Amniotic epithelial cell (primary cell): Measurements from ENCODE around the gene USB1.
A peak's percentile ranks its signal among the peaks of the same experiment; 100 is the strongest.

Source experiments
- DNase-seq: peaks from one replicate; pipeline ENCODE4 v3.0.0-alpha.2; 2010; ENCODE audit warnings: low read depth

Gene USB1, protein sequence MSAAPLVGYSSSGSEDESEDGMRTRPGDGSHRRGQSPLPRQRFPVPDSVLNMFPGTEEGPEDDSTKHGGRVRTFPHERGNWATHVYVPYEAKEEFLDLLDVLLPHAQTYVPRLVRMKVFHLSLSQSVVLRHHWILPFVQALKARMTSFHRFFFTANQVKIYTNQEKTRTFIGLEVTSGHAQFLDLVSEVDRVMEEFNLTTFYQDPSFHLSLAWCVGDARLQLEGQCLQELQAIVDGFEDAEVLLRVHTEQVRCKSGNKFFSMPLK

DNA sequence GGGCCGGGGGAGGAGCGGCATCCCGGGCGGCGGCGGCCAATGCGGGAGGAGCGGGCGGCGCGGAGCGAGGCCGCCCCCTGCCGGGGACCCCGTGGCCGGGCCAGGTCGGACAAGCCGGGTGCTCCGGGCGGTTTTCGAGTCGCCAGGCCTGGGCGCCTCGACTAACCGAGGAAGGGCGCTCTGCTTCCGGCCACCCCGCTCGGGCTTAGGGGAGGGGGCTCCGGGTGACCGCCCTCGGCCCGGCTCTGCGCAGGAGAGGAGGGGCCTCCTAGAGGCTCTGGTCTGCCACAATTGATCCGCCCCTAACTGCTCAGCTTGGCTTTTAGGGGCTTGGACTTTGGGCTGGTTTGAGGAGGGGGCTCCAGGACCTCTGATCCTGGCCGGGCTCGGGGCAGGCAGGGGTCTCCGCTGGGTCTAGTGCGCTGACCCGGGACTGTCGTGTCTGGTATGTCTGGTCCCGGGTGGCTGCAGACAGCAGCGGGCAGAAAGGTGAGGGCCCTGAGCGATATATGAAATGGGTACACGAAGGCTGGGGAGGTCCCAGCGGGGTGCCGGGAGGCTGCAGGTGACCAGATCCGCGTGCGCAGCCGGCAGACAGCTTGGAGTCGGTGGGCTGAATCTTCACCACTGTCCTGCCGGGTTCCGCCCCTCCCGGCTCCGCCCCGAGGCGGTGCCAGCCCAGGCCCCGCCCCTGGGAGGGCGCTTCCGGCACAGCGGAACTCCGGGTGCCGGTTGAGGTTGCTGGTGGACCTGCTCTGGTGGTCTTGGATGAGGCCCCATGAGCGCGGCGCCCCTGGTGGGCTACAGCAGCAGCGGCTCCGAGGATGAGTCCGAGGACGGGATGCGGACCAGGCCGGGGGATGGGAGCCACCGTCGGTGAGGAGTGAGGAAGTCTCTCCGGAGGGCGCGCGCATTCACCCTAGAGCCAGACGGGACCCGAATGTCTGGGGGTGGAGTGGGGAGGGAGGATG, at the start of gene USB1:
TSS of gene USB1 (plus strand) at position 702 of the 971 bp plus-strand sequence. CDS start at position 779, 77 bp downstream.
- DNase-seq, result peak; percentile 77

DNA sequence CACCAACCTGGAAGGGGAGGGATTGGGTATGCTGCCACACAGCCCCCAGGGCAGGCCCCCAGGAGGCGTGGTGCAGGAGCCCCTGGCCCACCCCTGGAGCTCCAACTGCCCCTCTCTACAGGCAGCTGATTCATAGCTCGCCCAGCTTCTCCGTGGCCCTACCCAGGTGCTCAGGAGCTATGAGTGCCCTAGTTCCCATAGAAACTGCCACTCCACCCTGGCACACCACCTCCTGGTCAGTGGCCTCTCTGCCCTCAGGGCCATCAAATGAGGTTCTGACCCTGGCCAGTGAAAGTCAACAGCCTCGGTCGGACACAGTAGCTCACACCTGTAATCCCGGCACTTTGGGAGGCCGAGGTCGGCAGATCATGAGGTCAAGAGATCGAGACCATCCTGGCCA, 48.3 kb upstream of the USB1 start:
- no peak for DNase-seq

DNA sequence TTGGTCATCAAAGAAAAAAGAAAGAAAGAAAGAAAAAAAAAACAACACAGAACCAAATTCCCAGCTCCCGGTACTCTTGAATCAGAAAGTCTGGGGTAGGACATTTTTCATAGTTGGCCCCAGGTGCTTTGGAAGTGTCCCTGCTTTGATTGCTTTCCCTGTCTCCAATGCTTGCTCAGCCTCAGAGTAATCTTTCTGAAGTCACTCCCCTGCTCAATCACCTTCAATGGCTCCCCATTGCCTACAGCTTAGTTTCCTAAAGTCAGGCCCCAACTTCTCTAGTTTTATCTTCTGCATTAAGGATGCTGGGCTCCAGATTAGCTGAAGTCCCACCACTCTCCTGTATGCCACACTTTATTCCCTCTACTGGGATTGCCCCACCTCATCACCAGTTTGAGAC, 47.4 kb upstream of the USB1 start:
- DNase-seq, result no peak

DNA sequence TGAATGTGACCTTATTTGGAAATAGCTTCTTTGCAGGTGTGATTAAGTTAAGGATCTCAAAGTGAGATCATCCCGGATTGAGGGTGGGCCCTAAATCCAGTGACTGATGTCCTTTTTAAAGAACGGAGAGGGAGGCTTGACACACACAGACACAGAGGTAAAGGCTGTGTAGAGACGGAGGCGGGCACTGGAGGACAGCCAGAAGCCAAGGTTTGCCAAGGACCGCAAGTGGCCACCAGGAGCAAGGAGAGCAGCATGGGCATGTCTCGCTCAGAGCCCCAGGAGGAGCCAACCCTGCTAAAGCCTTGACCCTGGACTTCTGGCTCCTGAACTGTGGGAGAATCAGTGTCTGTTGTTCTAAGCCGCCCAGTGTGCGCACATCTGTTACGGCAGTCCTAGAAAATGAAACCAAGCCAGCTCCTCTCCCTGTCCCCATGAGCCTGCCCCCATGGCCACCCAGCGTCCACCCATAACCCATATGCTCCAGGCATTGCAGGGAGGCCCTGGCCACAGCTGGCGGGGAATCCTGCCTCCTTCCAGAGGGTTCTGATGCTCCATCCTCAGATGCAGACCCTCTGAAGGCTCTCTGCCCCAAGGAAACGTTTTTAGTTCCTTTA, 45.5 kb upstream of the USB1 start:
- DNase-seq, result no peak

DNA sequence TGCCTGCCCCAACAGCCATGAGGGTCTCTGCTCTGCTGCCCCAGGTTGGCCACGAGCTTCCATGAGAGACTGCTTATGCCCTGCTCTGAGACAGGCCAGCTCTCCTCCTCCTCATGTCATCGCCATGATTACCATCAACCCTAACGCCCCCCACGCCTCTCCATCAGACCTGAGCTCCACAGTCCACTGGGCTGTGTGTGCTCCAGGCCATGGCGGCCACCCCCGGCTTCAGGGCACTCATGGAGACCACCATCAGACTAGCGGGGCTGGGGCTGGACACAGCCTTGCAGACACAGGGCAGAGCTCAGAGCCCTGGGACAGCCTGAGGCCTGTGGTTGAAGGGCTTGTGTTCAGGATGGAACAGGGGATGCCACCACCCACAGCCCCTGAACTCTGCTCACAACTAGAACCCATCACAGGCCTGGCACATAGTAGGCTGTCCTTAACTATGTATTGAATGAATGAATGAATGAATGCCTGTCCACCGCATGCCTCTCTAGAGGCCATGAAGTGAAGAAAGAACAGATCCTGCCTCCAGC, 44.9 kb upstream of the USB1 start:
- no peak for DNase-seq

DNA sequence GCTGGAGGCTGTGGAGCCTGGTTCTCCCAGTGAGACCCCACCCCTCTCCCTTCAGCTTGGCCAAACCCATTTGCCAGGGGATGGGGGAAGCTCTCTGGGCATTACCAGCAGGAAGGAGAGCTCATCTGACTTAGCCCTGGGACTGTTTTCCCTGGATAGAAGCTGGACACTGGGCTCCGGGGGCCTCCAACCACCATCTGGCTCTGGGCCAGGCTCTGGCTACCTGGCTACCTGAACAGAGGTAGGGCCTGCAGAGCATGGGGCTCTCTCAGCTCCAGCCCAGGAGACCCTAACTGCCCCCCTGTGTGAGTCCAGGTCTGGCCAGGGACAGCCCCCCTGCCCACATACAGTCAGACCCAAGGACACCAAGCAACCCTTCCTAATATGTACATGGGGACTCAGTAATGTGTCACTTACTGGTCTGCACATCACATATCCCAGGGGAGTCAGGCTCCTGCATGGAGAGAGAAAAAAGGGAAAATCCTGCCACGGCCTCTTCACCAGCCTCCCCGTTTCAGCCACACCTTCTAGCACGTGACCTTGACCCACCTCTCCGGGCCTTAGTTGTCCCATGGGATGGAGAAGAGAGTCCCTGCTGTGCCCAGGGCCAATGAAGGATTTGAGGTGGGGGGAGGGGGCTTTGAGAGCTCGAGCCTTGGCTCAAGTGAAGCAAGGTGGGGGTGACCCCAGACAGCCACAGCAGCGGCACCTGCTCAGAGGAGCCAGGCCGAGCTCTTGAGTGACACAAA, 44.1 kb upstream of the USB1 start:
- DNase-seq, result no peak

DNA sequence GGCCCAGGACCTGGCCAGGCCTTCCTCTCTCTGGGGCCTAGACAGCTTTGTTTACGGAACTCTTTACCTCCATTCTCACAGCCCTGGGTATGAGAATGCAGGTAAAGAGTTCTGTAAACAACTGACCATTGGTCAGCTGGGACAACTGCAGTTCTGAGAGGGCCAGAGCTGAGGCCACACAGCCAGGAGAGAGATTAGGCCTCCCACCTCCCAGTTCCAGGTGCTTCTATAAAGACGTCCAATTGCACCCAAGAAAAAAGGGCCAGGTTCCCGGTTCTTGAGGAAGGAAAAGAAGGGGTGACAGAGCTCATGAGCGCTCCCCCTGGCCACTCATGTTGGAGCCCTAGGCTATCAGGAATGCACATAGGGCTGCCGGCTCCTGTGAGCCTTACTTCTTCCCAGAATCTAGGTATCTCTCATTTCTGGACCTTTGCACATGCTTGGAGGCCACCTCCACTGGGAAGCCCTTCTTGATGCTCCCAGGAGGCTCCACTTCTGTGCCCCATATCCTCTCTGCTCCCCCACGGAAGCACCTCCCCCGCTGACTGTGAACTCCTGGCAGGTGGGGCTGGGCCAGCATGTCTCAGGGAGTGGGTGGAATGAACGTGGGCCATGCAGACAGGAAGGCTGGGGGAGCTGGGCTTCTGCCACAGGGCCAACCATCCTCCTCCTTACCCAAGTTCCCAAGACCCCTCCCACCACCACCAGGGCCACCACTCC, 43.4 kb upstream of the USB1 start:
- no peak for DNase-seq

DNA sequence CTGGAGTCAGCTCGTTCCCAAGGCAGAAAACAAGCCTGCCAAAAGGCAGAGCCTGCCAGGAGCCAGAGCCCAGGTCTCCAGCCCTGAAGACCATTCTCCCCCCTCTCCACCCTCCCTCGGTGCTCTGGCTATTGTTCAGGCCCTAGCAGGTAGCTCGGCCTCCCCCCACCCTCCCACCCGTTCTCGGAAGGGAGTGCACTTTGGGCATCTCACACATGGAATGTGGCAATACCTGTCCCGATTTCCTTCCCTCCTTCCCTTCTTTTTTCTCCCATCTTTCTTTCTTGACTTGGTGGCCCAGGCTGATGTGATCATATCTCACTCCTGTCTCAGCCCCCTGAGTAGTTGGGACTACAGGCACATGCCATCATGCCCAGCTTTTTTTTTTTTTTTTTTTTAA, 42.7 kb upstream of the USB1 start:
- no peak for DNase-seq

DNA sequence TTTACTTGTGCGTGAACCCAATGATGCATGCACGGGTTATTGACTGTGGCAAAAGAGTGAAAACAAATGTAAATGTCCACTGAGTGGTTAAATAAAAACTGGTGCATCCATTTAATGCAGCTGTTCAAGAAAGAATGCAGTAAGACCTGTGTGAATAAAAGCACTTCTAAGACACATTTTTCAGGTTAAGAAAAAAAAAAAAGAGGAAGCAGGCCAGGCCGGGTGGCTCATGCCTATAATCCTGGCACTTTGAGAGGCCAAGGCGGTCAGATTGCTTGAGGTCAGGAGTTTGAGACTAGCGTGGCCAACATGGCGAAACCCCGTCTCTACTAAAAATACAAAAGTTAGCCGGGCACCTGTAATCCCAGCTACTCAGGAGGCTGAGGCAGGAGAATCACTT, 42.1 kb upstream of the USB1 start:
- DNase-seq, result no peak

DNA sequence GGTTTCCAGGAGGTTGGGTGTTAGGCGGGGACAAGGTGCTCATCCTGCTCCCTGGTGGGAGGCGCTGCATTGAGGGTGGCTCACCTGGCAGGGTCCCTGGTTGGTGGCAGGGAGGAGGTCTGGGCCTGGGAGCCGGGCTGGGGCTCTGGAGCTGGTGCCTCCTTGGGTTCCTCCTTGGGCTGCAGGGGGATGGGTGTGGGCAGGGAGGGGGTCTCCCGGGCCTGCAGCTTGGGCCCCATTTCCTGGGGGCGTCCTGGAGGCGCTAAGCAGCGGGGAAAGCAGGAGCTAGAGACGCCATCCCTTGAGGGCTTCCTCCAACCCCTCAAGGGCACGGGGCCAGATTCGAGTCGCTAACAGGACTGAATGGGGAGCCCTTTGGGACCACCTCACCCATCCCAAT, 41.4 kb upstream of the USB1 start:
- DNase-seq, result no peak

DNA sequence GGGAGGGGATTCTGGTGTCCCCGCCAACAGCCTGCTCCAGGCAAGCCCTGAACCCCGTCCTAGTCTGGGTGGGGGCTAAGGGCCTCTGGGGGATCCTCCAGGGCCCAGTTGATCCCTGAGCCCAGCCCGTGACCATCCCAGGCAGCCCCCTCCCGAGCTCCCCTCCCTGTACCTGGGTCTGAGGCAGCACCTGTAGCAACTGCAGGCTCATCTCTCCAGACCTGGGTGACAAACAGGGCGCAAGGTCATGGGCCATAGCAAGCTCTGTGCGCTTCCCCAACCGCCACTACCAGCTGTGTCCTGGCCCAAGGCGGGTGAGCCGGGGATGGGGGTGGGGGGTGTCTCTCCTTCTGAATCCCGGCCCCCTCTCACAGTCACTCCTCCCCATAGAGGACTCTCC, 40.9 kb upstream of the USB1 start:
- no peak for DNase-seq

DNA sequence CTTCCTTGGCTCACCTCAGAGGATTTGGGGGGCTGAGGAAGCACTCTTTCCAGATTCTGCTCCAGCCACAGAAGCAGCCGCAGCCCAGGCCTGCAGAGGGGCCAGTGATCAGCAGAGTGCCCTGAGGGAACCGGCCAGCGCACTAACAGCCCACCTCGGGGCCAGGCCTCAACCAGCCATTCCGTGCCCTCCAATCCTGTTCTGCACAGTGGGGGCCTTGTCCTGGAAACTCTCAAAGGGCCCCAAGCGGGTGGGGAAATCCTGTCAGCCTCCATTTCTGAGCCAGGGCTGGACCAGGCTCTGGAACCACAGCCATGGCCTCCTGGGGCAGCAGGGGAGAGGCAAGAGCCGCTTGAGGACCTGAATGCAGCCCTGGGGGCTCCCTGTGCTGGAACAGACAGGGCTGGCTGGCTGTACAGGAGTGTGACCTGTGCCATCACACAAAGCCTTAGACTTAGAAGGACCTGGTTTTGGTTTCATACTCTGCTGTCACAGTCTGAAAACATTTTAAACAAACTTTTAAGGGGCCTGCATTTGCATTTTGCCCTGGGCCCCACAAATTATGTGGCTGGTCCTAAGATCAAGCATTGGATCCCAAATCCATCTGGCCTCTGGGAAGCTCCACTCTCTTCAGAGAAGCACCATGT, 40.3 kb upstream of the USB1 start:
- no peak for DNase-seq

DNA sequence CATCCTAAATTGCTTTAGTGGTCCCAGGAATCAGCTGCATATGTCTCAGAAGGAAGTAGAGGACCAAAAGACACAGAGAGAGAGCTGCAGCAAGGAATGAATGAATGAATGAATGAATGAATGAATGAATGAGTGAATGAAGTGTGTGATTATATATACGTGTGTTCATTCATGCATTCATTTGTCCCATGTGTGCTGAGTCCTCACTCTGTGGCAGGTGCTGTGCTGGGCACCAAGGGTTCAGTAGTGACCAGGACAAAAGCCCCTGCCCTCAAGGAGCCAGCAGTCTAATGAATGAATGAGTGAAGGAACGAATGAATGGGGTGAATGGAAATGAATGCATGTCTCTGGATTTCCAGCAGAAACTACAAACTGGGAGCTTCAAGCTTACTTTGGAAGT, 39.7 kb upstream of the USB1 start:
- no peak for DNase-seq

DNA sequence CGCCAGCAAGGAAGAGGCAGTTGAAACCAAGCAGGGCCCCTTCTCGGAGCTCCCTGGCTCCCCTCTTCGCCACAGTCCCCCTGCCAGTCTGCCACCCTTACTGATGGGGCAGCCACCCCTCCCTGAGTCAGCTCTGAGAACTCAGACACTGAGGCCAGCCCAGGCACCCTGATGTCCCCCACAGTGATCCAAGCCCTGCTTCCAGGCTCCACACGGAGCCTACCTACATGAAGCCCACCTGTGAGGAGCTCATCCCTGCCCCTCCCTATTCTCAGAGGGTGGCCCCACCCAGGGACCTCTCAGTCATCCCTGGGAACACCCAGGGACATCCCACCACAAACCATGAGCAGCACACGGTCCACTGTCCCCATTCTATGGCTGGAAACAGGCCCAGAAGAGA, 39.2 kb upstream of the USB1 start:
- no peak for DNase-seq

DNA sequence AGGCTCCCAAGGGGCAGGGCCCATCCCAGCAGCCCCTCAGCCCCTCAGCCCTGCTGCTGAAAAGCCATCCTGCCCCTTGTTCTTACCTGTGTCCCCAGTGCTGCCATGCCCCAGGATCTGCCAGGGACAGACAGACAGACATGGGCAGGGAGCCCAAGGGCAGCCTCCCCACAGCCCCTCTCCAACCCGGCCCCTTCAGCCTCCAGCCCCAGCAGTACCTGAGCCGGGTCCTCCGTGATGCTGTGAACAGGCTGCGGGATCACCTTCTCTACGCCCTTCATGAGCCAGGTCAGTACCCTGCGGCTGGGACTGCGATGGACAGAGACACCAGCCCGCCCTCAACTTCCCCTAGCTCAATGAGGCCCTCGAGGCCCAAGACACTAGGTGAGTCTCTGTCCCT, 38.5 kb upstream of the USB1 start:
- DNase-seq, result no peak

DNA sequence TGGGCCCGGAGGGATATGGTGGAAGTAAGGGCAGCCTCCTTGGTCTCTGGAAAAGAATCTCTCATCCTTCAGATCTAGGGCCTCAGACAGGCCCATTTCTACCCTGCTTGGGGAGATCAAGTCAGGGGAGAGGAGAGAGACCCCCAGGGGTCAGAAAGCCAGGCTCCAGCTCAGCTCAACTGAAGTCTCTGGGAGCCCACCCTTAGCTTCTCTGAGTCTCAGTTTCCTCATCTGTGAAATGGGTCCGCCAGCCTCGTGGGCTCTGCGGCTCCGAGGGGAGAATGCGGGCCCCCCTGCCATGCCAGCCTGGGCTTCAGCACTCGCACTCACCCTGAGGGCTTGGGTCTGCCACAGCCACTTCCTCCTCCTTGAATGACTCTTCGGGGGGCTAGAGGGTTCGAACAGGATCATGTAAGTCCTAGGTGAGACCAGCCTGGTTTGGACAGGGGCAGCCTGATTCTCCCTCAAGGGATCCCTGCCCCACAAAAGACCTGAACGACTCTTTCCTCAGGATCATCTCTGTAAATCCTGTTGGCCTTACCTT, 37.0 kb upstream of the USB1 start:
- DNase-seq, result no peak

DNA sequence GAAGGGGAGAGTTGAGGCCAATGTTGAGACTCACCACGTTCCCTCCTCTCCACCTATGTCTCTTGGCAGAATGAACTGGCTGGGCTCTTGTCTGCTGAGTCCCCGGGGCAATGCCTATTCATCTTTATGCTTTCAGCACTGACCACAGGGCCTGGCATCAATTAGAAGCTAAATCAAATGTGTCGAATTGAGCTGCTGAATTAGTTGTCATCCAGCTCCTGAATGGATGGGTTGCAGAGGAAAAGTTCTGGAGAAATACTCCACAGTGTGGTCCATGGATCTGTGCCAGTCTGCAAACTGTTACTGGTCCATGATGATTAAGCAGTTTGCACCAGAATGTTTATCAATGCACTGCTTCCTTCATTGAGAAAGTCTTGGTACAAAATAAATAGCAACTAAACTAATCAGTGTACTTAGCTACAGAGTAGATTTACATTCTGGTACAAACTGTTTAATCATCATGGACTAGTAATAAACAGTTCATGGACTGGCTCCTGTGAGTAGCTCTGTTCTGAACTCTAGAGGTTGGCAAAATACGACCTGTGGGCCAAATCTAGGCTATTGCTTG, 34.9 kb upstream of the USB1 start:
- DNase-seq, result peak; percentile 57

DNA sequence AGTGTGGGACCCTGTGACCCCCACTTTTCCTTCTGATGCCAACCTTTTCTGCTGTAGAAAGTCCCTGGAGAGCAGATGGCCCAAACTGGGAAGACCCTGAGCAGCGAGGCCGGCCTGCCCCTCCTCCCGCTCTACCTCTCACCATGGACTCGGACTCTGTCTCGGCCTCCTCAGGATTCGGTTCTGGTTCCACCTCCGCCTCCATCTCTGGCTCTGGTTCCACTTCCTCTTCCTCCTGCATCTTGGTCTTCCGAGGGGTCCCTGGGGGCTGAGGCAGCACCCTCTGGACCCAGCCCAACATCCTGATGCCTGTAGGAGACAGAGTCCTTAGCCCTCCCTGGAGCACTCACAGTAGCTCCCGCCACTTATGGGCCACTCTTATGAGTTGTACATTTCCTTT, 34.2 kb upstream of the USB1 start:
- no peak for DNase-seq

DNA sequence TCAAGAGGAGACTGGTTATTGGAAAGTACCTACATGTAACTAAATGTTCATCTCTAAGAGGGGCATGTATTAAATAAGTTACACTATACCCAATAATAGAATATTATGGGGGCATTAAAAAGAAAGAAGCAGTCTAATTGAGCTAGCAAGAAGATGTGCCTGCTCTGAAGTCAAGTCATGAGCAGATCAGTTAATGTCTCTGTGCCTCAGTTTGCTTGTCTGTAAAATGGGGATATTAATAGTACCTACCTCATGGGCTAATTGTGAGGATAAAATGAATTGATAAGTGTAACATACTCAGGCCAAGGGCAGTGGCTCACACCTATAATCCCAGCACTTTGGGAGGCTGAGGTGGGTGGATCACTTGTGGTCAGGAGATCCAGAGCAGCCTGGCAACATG, 33.3 kb upstream of the USB1 start:
- no peak for DNase-seq

DNA sequence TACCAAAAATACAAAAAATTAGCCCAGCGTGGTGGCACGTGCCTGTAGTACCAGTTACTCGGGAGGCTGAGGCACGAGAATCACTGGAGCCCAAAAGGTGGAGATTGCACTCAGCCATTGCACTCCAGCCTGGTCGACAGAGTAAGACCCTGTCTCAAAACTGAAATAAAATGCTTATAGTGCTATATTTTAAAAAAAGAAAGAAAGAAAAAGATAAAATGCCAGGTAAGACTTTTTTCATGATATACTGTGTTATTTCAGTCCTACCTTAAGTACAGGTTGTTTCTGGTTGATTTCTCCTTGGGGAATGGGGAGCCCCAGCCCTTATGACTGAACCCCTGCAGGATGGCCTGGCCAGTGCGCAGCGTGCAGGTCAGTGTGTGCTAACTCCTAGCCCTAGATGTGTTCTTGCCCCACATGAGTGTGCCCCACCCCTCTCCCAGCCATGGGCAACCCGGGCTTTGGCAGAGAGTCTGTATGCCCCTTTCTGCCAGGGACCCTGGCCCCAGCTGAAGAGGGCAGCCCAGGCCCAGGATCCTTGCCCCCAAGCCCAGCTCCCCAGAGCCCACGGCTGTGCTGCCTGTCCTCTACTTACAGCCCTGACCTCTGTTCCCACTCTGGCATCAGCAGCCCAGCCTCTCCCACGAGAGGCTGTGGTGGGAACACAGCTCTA, 31.6 kb upstream of the USB1 start:
- no peak for DNase-seq
